GM18526 (cell line): Measurements from ENCODE around the gene TEX264.

Experiments
- POLR2A ChIP-seq: IDR thresholded peaks from 3 replicates; pipeline ENCODE4 v1.6.1; 2011; ENCODE audit not compliant: insufficient read length; ENCODE audit errors: extremely low read depth

The TEX264 gene

GRCh38 chr3:51715977-51716294 is 44.9 kb downstream of the TEX264 start:
- no peak for TF ChIP-seq POLR2A

- no peak for TF ChIP-seq POLR2A
Observed at GRCh38 chr3:51716805-51717204, 45.8 kb downstream of the TEX264 start.

GRCh38 chr3:51717446-51717845 is 46.4 kb downstream of the TEX264 start:
- TF ChIP-seq POLR2A = no peak

- TF ChIP-seq POLR2A = no peak
Observed at GRCh38 chr3:51717947-51718346, 46.9 kb downstream of the TEX264 start.

GRCh38 chr3:51718547-51719409 is 47.7 kb downstream of the TEX264 start:
- TF ChIP-seq POLR2A = no peak

GRCh38 chr3:51719410-51720025 is 48.5 kb downstream of the TEX264 start:
- no peak for TF ChIP-seq POLR2A

GRCh38 chr3:51720292-51721061 is 49.4 kb downstream of the TEX264 start:
- TF ChIP-seq POLR2A = no peak

GRCh38 chr3:51721062-51721745 is 50.2 kb downstream of the TEX264 start:
- TF ChIP-seq POLR2A = no peak

- TF ChIP-seq POLR2A = no peak
Observed at GRCh38 chr3:51722362-51722761, 51.3 kb downstream of the TEX264 start.

- TF ChIP-seq POLR2A = no peak
Observed at GRCh38 chr3:51727500-51727899, 56.4 kb downstream of the TEX264 start.

- TF ChIP-seq POLR2A = no peak
Observed at GRCh38 chr3:51729042-51729633, 58.1 kb downstream of the TEX264 start.

GRCh38 chr3:51733859-51734571 is 63.0 kb downstream of the TEX264 start:
- no peak for TF ChIP-seq POLR2A

GRCh38 chr3:51734572-51734907 is 63.5 kb downstream of the TEX264 start:
- no peak for TF ChIP-seq POLR2A

GRCh38 chr3:51735039-51735438 is 64.0 kb downstream of the TEX264 start:
- no peak for TF ChIP-seq POLR2A
